WTC11 (cell line): ENCODE data around the gene SETD3. TPM values are rescaled to one million over a fixed set of nuclear protein-coding genes. Genes with fewer than 3 reads are reported as not detected.

Experiments
- ATAC-seq: fragments of 200-7000 bp; cut with Tn5 transposase; 2 replicates; pipeline ENCODE4 v1.10.0; 2021; ENCODE audit warnings: mild to moderate bottlenecking, moderate library complexity
- CTCF ChIA-PET: fragments of 300-600 bp; sonication (Branson Sonifier 250); formaldehyde crosslinking; loops from one replicate; lab custom pipeline; 2021; ENCODE audit warnings: antibody characterized with exemption; lab: Charles Lee
- POLR2A ChIA-PET: fragments of 350-600 bp; sonication (Branson Sonifier 250); formaldehyde crosslinking; loops from one replicate; lab custom pipeline; 2021; ENCODE audit warnings: antibody characterized with exemption; lab: Charles Lee
- DNase-seq: peaks from one replicate; pipeline ENCODE4 v3.0.0; 2021; ENCODE audit warnings: low spot score
- H3K27ac Mint-ChIP-seq: 2 replicates; pipeline ENCODE4 v1.8.0; 2021; ENCODE audit warnings: mixed read lengths
- H3K27me3 Mint-ChIP-seq: 2 replicates; pipeline ENCODE4 v1.8.0; 2021; ENCODE audit warnings: low read depth, mild to moderate bottlenecking, moderate library complexity, mixed read lengths
- H3K36me3 Mint-ChIP-seq: 2 replicates; pipeline ENCODE4 v1.8.0; 2021; ENCODE audit warnings: mixed read lengths
- H3K4me1 Mint-ChIP-seq: 2 replicates; pipeline ENCODE4 v1.8.0; 2022; ENCODE audit warnings: mixed read lengths
- H3K4me3 Mint-ChIP-seq: 2 replicates; pipeline ENCODE4 v1.8.0; 2021; ENCODE audit warnings: mild to moderate bottlenecking, moderate library complexity, mixed read lengths
- H3K9me3 Mint-ChIP-seq: 2 replicates; pipeline ENCODE4 v1.8.0; 2021; ENCODE audit warnings: mixed read lengths
- ATF1 ChIP-seq: sonication (generic); formaldehyde crosslinking; IDR thresholded peaks from 2 replicates; pipeline ENCODE4 v1.8.1; 2023; ENCODE audit warnings: mild to moderate bottlenecking, moderate library complexity, missing genetic modification reagents
- ELF4 ChIP-seq: sonication (generic); formaldehyde crosslinking; IDR thresholded peaks from 2 replicates; pipeline ENCODE4 v1.8.1; 2022; ENCODE audit warnings: low read depth, mild to moderate bottlenecking, moderate library complexity, missing genetic modification reagents
- EMX1 ChIP-seq: fragments of 250-450 bp; sonication (Bioruptor Pico); IDR thresholded peaks from 2 replicates; pipeline ENCODE4 v1.8.0; 2021; ENCODE audit warnings: mild to moderate bottlenecking
- GTF2I ChIP-seq: fragments of 250-450 bp; sonication (Bioruptor Pico); conservative IDR thresholded peaks from 2 replicates; pipeline ENCODE4 v1.4.0; 2021; ENCODE audit warnings: mild to moderate bottlenecking
- JAZF1 ChIP-seq: fragments of 250-450 bp; sonication (Bioruptor Pico); IDR thresholded peaks from 2 replicates; pipeline ENCODE4 v1.9.0; 2021; ENCODE audit warnings: moderate library complexity, mild to moderate bottlenecking, inconsistent platforms
- MYBL2 ChIP-seq: sonication (generic); formaldehyde crosslinking; IDR thresholded peaks from 2 replicates; pipeline ENCODE4 v1.8.1; 2023; ENCODE audit warnings: mild to moderate bottlenecking, moderate library complexity, missing genetic modification reagents
- NFE2L1 ChIP-seq: sonication (generic); formaldehyde crosslinking; IDR thresholded peaks from 2 replicates; pipeline ENCODE4 v1.8.1; 2023; ENCODE audit warnings: missing genetic modification reagents
- TEAD4 ChIP-seq: sonication (generic); formaldehyde crosslinking; IDR thresholded peaks from 2 replicates; pipeline ENCODE4 v1.8.0; 2022; ENCODE audit warnings: mild to moderate bottlenecking, missing genetic modification reagents
- ZBTB21 ChIP-seq: sonication (generic); formaldehyde crosslinking; IDR thresholded peaks from 2 replicates; pipeline ENCODE4 v1.8.1; 2023; ENCODE audit warnings: mild to moderate bottlenecking, missing genetic modification reagents, borderline replicate concordance
- ZNF232 ChIP-seq: sonication (generic); formaldehyde crosslinking; IDR thresholded peaks from 2 replicates; pipeline ENCODE4 v1.8.0; 2022; ENCODE audit warnings: mild to moderate bottlenecking, missing genetic modification reagents
- ZNF416 ChIP-seq: fragments of 250-450 bp; sonication (Bioruptor Pico); IDR thresholded peaks from 2 replicates; pipeline ENCODE4 v1.9.0; 2021; ENCODE audit warnings: mild to moderate bottlenecking, inconsistent platforms
- ZNF423 ChIP-seq: fragments of 250-450 bp; sonication (Bioruptor Pico); IDR thresholded peaks from 2 replicates; pipeline ENCODE4 v2.1.2; 2022; ENCODE audit warnings: mild to moderate bottlenecking, moderate library complexity
- total RNA-seq: library from RNA; stranded (reverse); gene quantifications from 3 replicates; pipeline ENCODE4 v1.2.3, GENCODE V29; 2021
- TF ChIP-seq, protein P1 (sequence below): sonication (generic); formaldehyde crosslinking; IDR thresholded peaks from 2 replicates; pipeline ENCODE4 v1.8.1; 2022; ENCODE audit warnings: missing genetic modification reagents, borderline replicate concordance
- TF ChIP-seq, protein P2 (sequence below): fragments of 250-450 bp; sonication (Bioruptor Pico); IDR thresholded peaks from 2 replicates; pipeline ENCODE4 v1.9.0; 2021; ENCODE audit warnings: moderate library complexity, mild to moderate bottlenecking, inconsistent platforms, borderline replicate concordance
- TF ChIP-seq, protein P3 (sequence below): sonication (generic); formaldehyde crosslinking; IDR thresholded peaks from 2 replicates; pipeline ENCODE4 v1.8.1; 2023; ENCODE audit warnings: mild to moderate bottlenecking, missing genetic modification reagents
- TF ChIP-seq, protein P4 (sequence below): sonication (generic); formaldehyde crosslinking; IDR thresholded peaks from 2 replicates; pipeline ENCODE4 v1.8.0; 2023; ENCODE audit warnings: missing genetic modification reagents
- TF ChIP-seq, protein P5 (sequence below): sonication (generic); formaldehyde crosslinking; IDR thresholded peaks from 2 replicates; pipeline ENCODE4 v1.8.1; 2023; ENCODE audit warnings: mild to moderate bottlenecking, missing genetic modification reagents
- TF ChIP-seq, protein P6 (sequence below): sonication (generic); formaldehyde crosslinking; IDR thresholded peaks from 2 replicates; pipeline ENCODE4 v1.8.1; 2023; ENCODE audit warnings: mild to moderate bottlenecking, missing genetic modification reagents, moderate library complexity

Gene SETD3
- total RNA-seq, 1 experiment from 2014 or later = 53.1 TPM

DNA sequence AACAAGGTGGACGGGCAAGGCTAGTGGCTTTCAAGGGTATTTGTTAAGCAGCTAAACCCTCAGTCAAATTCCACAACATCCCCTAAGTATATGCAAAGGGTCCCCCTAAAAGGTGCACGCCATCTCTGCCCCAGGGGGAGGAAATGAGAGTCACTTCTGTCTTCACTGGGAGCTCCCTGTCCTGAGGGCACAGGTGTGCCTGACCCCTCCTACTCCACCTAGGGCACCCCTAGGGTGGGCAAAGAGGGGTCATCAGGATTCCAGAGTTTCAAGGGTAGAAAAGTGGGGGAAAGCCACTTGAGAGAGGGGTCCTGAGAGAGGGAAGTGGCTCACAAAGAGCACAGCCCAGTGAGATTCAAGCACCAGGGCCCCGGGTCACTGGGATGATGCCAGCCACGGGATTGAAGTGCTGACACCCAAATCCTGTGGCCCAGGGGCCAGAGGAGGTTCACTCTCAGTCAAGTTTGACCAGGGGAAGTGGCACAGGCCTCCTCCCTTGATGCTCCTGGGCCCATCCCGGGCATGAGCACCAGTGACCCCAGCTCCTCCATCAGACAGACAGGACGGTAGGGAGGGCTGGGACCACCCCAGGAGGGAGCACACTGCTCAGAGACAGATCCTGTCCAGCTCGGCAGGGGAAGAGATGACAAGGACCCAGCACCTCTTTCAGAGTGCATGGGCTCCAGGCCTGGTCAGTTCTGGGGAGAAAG is 126.3 kb downstream of the SETD3 start:
- Mint-ChIP-seq H3K4me3 (no peak overlapping the region), H3K9me3 (no peaks in the 10 kb centered on the region), H3K4me1 (peaks cover 4% of the 10 kb centered on the region; the same call in 1 of the 2 replicates), H3K36me3 (no peaks in the 10 kb centered on the region), H3K27me3 (no peaks in the 10 kb centered on the region), H3K27ac (no peak overlapping the region)
- ChIA-PET POLR2A (no interaction called here), CTCF (interaction anchor here (3.3 kb wide), 1 partner anchor 9 kb away, joined by 15 read pairs; no protein-coding TSS in a partner anchor)
- ATAC-seq (no peak), DNase-seq (no peak)
- TF ChIP-seq, protein P1, sequence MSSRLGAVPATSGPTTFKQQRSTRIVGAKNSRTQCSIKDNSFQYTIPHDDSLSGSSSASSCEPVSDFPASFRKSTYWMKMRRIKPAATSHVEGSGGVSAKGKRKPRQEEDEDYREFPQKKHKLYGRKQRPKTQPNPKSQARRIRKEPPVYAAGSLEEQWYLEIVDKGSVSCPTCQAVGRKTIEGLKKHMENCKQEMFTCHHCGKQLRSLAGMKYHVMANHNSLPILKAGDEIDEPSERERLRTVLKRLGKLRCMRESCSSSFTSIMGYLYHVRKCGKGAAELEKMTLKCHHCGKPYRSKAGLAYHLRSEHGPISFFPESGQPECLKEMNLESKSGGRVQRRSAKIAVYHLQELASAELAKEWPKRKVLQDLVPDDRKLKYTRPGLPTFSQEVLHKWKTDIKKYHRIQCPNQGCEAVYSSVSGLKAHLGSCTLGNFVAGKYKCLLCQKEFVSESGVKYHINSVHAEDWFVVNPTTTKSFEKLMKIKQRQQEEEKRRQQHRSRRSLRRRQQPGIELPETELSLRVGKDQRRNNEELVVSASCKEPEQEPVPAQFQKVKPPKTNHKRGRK (CRISPR knock-in tag) = no peak
- TF ChIP-seq, protein P2, sequence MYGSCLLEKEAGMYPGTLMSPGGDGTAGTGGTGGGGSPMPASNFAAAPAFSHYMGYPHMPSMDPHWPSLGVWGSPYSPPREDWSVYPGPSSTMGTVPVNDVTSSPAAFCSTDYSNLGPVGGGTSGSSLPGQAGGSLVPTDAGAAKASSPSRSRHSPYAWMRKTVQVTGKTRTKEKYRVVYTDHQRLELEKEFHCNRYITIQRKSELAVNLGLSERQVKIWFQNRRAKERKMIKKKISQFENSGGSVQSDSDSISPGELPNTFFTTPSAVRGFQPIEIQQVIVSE (CRISPR knock-in tag) = no peak
- TF ChIP-seq MYBL2 (CRISPR knock-in tag) = no peak
- TF ChIP-seq, protein P3, sequence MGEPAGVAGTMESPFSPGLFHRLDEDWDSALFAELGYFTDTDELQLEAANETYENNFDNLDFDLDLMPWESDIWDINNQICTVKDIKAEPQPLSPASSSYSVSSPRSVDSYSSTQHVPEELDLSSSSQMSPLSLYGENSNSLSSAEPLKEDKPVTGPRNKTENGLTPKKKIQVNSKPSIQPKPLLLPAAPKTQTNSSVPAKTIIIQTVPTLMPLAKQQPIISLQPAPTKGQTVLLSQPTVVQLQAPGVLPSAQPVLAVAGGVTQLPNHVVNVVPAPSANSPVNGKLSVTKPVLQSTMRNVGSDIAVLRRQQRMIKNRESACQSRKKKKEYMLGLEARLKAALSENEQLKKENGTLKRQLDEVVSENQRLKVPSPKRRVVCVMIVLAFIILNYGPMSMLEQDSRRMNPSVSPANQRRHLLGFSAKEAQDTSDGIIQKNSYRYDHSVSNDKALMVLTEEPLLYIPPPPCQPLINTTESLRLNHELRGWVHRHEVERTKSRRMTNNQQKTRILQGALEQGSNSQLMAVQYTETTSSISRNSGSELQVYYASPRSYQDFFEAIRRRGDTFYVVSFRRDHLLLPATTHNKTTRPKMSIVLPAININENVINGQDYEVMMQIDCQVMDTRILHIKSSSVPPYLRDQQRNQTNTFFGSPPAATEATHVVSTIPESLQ (CRISPR knock-in tag) = no peak
- no peak for TF ChIP-seq GTF2I (CRISPR knock-in tag)
- TF ChIP-seq TEAD4 (CRISPR knock-in tag) = no peak
- TF ChIP-seq, protein P4, sequence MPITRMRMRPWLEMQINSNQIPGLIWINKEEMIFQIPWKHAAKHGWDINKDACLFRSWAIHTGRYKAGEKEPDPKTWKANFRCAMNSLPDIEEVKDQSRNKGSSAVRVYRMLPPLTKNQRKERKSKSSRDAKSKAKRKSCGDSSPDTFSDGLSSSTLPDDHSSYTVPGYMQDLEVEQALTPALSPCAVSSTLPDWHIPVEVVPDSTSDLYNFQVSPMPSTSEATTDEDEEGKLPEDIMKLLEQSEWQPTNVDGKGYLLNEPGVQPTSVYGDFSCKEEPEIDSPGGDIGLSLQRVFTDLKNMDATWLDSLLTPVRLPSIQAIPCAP (CRISPR knock-in tag) = no peak
- TF ChIP-seq ZNF416 (CRISPR knock-in tag) = no peak
- no peak for TF ChIP-seq ELF4 (CRISPR knock-in tag)
- no peak for TF ChIP-seq EMX1 (CRISPR knock-in tag)
- TF ChIP-seq ZBTB21 = no peak
- no peak for TF ChIP-seq JAZF1 (CRISPR knock-in tag)
- TF ChIP-seq ZNF232 = no peak

DNA sequence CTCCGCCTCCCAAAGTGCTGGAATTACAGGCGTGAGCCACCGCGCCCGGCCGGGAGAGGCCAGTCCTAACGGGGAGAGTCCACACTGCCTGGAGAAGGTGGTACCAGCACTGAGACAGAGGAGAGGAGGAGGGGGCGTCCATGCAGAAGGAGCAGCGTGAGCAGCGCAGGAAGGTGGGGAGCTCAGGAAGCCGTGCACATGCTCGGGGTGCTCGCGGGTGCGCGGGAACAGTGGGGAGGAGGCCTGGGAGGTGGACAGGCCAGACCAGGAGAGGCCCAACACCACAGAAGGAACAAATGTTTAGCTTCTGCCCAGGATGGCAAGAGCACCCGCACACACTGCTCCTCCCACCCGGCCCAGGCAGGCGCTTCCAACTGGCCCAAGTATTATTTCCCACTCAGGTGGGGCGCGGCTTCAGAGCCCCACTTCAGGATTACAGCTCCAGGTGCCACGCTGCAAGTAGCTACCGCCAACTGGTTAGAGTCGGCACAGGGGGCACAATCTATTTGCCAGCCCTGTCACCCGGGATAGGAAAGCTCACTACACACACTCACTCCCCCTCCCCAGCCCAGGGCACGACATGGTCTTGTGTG is 127.9 kb downstream of the SETD3 start:
- Mint-ChIP-seq H3K27ac (no peak overlapping the region), H3K4me1 (peaks cover 4% of the 10 kb centered on the region; the same call in 1 of the 2 replicates), H3K36me3 (no peaks in the 10 kb centered on the region), H3K4me3 (no peak overlapping the region), H3K27me3 (no peaks in the 10 kb centered on the region), H3K9me3 (no peaks in the 10 kb centered on the region)
- ATAC-seq = no peak
- DNase-seq = no peak
- CTCF ChIA-PET = interaction anchor here (2.3 to 3.3 kb wide), 3 partner anchors 11 to 41 kb away, joined by 13 to 18 read pairs (median 15); no protein-coding TSS in a partner anchor
- POLR2A ChIA-PET = no interaction called here
- TF ChIP-seq, protein P5, sequence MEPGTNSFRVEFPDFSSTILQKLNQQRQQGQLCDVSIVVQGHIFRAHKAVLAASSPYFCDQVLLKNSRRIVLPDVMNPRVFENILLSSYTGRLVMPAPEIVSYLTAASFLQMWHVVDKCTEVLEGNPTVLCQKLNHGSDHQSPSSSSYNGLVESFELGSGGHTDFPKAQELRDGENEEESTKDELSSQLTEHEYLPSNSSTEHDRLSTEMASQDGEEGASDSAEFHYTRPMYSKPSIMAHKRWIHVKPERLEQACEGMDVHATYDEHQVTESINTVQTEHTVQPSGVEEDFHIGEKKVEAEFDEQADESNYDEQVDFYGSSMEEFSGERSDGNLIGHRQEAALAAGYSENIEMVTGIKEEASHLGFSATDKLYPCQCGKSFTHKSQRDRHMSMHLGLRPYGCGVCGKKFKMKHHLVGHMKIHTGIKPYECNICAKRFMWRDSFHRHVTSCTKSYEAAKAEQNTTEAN (CRISPR knock-in tag) = no peak
- TF ChIP-seq ZNF423 (CRISPR knock-in tag) (no peak), ELF4 (CRISPR knock-in tag) (no peak), NFE2L1 (no peak), ZNF232 (no peak), ATF1 (no peak)
- TF ChIP-seq, protein P6, sequence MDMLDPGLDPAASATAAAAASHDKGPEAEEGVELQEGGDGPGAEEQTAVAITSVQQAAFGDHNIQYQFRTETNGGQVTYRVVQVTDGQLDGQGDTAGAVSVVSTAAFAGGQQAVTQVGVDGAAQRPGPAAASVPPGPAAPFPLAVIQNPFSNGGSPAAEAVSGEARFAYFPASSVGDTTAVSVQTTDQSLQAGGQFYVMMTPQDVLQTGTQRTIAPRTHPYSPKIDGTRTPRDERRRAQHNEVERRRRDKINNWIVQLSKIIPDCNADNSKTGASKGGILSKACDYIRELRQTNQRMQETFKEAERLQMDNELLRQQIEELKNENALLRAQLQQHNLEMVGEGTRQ (CRISPR knock-in tag) = no peak
- TF ChIP-seq, protein P3 (CRISPR knock-in tag) = no peak
